ENCODE data around the gene GAB4.
"Not testable (repeated sequence)": the region's sequence is repeated elsewhere in the genome, so short reads cannot be mapped to it uniquely, and the experiment has no call there.

GAB4 gene

DNA sequence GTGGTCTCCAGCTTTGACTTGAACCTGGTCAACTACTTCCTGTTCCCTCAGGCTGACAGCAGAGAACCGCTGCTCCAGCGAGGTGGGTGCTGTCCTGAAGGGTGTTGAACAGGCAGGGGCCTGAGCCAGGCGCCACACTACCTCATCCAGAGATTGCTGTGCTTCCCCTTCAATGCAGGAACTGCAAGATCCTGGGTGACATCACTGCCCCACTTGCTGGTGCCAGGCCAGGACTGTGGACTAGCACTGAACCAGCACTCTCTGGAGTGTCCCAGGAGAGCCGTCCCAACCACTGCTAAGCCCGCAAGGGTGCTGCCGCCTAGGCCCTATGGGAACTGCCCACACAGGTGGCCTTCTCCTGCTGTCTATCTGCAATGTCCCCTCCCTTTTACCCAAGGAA, 51.7 kb downstream of the GAB4 start:
- no peak for DNase-seq

DNA sequence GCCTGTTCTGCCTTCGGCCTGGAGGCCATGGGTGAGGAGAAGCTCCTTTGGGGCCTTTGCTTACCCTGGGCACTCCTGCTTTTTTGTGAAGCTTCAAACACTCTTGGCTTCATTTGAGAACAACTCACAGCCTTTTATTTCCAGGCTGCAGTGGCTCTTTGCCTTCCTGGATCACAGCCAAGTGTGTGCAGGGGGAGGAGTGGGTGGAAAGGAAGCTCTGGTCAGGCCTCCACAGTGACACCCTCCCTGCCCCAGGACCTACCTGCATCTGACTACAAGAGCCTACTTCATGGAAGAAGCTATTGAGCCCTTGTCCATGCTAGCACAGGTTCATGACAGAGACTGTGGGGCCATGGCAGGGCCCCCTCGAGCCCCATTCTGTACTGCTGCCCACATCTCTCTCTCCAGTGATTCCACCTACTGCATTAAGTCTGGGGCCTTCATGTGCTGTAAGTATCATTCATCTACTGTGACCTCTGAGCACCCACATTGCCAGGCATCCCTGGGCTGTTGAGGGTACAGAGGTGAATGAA, 52.3 kb downstream of the GAB4 start:
- no peak for DNase-seq

DNA sequence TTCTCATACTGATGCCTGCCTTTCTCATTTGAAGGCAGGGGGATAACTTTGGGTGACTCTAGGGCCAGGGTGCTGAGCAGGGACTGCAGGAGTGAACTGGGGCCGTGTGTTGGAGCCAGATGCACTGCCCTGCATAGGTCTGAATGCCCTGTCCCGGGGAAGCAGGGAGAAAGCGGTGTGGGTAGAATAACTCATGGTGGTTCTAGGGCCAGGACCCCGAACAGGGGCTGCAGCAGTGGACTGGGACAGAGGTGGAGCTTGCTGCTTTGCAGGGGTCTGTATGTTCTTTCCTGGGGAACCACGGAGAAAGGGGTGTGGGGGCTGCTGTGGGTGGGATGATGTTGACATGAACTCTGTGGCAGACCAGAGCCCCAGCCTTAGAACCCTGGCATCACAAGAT, 52.9 kb downstream of the GAB4 start:
- no peak for DNase-seq

DNA sequence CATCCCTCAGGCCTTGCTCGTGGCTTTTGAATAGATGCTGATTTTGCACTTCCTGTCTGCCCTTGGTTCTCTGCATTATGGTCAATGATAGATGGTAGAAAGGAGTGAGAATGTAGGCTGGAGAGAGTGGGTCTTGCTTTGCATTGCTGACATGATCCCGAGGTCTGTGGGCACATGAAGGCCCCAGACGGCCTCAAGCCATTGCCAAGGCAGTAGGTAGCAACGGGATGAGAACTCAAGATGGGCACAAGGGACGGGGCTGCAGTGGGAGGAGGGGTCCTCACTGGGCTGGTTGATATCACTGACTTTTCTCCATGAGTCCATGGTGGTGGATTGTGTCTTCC, 54.0 kb downstream of the GAB4 start:
- DNase-seq = no peak

DNA sequence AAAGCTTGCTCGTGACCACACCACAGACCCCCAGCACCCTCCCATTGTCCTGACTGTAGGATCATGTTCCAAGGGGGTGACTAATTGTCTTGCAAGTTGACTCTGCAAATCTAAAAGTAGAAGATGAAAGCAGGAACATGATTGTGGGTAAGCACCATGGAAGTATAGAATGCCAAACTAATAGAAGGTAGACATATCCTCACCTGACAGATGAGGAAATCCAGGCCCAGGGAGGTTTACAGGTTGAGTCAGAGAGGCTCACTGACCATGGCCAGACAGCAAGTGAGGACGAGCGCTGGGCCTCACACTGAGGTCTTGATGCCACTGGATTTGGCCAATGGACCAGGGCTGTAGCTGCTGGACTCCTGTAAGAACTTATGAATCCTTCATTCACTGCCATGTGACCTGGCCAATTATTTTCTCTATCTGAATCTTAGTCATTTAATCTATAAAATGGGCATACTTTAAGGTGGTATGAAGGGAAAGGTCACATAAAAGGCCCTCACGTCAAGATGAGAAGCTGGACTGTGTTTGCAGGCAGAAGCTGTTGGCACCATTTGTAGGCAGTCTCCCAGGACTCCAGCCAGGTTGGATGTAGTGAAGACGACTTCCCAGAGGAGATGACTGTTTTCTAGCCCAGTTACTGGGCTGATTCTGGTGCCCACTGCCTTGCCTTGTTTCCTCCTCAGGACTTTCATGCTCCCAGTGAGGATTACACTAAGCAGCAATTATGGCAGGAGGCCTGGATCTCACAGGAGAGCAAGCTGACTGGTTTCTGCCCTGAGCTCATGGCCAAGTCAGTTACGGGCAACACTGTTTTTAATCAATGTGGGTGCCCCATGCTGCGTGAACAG, 54.6 kb downstream of the GAB4 start:
- DNase-seq = no peak

DNA sequence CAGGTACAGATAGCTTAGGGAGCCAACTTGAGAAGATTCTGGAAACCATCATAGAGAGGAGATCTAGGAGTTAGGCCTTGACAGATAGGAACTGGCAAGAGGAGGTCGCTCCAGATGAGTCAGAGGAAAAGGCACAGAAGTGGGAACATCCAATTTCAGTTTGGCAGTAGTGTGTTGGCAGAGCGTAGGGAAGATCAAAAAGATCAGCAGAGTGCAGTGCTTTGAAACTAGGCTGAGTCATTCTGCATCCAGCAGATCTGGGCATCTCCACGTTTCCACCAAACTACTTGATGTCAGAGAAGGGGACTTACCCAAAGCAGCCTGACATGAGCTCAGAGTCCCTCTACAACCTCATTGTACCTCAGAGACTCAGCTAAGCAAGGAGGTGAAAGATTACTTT, 58.5 kb downstream of the GAB4 start:
- peak in 1 of 2 donors; percentile 4 for DNase-seq

DNA sequence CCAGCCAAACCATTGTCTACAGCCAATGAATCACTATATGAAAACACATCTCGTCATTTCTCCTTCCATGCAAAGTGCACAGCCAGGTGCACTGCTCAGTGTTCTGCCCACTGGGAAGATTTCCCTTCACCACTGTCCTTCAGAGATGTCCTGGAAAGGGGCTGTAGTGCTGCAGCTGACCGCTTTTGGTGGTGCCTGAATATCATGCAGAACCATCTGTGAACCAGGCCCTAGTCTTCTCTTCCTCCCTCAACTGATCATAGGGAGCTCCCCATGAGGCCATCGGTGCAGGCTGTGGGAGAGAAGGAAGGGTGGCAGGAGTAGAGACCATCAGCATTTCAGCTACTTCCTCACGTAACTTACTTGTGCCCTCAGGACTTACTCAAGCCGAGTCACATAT, 70.2 kb downstream of the GAB4 start:
- no peak for DNase-seq

DNA sequence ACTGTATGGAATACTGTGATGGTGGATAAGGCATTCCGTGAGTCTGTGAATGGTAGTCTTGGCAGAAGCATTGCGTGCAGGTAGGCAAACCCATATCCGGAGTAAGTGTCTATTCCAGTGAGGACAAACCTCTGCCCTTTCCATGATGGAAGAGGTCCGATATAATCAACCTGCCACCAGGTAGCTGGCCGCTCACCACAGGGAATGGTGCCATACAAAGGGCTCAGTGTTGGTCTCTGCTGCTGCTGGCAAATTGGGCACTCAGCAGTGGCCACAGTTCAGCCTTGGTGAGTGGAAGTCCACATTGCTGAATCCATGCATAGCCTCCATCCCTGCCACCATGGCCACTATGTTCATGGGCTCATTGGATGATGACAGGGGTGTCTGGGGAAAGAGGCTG, 70.8 kb downstream of the GAB4 start:
- DNase-seq = not testable (repeated sequence)

DNA sequence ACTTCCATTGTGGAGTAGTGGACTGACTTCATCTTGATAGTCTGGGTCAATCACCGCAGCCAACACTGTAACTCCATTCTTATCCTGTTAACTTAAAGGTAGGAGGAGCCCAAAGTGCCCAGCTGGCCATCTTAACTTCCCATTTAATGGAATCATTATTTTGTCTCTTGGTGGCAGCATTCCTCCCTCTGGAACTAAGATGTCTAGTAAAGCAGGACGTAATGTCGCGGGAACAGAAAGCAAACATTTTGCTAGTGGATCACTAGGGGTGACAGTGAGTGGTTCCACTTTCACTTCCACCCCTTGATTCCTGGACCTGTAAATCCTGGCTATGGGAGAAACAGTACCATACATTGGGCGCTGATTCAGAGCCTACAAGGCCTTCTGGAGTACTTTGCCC, 71.4 kb downstream of the GAB4 start:
- no peak for DNase-seq

DNA sequence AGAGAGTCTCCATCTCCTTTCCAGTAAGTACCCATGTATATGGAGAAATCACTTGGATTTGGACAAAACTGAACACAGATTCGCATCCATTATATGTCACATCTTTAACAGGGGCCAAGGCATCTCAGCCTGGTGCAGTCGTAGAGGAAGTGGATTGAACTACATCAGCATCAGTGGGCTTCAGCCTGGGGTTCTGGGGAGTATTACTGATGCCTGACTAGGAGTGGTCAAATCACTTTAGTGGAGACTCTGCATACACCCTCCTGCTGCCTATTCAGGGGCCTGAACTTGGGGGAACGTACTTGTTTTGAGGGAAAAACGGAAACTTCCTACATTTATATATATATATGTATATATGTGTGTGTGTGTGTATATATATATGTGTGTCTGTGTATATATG, 72.8 kb downstream of the GAB4 start:
- no peak for DNase-seq

DNA sequence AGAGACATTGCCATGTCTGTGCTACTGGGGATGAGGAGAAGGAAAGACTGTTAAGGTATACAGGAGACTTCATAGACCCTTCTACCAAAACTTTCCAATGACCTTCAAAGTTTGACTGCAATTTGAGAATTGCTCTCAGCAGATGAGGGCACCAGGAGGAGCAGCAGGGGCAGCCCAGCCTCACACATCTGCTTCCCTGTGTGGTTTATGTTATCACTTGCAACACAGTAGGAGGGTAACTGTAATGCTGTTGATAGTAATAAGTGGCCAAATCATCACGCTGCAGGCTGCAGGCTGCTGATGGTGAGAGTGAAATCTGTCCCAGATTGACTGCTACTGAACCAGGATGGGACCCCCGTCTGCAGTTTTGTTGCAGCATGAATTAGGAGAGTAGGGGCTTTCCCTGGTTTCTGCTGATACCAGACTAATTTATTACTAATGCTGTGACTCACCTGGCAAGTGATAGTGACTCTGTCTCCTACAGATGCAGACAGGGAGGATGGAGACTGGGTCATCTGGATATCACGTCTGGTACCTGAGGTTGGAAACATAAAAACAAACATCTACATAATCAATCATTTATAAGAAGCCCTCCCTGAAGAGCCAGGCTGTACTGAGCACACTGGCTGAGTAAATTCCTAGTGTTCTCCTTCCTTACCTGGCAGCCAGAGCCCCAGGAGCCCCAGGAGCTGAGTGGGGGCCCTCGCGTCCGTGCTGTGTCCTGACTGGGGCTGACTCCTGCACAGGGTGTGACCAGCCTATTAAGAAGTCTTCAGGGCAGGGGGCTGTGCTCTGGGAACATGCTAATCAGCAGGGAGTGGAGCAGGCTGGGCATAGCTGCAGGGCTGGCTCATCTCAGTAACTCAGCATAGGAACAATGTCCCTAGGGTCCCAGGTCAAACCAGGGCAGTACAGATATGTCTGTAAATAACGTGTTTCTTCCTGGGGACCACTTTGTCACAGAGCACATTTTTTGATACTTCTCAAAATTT, 74.4 kb downstream of the GAB4 start:
- DNase-seq = no peak

DNA sequence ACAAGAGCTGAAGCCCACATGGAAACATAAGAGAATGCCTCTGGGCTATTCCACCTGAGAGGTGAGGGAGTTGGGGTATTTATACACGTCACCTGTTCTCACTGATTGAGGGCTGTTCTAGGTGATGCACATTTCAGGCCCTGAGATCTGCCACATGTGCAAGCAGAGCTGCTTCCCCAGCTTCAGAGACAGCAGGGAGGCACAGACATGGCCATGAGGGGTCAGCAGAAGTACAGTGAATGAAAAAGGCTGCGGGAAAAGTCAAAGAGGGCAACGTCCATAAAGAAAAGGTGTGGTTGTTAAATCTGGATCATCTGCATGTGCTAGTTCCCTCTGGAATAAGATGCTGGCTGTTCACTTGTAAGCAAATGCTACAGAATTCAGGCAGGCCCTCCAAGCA, 75.4 kb downstream of the GAB4 start:
- DNase-seq = no peak

DNA sequence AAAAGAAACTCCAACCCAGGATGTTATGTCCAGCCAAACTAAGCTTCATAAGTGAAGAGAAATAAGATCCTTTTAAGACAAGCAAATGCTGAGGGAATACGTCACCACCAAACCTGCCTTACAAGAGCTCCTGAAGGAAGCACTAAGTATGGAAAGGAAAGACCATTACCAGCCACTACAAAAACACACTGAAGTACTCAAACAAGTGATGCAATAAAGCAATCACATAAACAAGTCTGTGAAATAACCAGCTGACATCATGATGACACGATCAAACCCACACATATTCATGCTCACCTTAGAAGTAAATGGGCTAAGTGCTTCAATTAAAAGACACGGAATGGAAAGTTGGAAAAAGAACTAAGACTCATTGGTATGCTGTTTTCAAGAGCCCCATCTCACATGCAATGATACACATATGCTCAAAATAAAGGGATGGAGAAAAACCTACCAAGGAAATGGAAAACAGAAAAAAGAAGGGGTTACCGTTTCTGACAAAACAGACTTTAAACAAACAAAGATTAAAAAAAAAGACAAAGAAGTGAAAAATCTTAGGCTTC, 82.5 kb downstream of the GAB4 start:
- DNase-seq = no peak

DNA sequence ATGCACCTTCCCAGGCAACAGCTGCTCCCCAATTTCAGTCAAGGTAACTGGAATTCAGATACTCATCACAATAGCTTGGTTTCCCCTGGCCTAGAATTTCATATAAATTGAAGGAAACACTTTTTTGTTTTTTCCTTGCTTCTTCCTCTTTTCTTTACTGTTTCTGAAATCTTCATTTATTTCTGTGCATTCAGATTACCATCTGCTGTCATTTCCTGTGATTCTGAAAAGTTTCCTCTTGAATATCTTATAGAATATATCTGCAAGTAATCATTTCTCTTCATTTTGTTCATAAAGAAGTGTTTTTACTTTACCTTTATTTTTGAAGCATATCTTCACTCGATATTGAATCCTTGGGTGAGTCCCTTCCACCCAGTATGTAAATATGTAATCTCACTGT, 85.3 kb downstream of the GAB4 start:
- DNase-seq = no peak

DNA sequence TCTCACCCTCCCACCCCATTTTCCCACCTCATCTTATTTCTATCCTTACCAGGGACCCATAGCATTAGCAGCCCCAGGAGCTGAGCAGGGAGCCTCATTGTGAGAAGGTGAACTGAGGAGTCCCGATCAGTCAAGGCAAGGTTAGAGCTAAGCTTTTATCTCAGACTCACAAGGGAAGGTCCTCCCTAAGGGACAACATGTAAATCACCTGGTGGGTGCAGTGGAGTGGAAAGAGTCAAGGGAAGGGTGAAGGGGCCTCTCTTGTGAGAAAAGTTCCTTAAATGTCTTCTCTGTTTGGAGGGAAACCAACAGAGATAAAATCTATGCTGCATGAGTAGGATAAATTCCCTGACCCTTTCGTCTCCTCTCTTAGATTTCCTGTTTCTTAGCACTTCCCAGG, 85.9 kb downstream of the GAB4 start:
- DNase-seq = no peak

DNA sequence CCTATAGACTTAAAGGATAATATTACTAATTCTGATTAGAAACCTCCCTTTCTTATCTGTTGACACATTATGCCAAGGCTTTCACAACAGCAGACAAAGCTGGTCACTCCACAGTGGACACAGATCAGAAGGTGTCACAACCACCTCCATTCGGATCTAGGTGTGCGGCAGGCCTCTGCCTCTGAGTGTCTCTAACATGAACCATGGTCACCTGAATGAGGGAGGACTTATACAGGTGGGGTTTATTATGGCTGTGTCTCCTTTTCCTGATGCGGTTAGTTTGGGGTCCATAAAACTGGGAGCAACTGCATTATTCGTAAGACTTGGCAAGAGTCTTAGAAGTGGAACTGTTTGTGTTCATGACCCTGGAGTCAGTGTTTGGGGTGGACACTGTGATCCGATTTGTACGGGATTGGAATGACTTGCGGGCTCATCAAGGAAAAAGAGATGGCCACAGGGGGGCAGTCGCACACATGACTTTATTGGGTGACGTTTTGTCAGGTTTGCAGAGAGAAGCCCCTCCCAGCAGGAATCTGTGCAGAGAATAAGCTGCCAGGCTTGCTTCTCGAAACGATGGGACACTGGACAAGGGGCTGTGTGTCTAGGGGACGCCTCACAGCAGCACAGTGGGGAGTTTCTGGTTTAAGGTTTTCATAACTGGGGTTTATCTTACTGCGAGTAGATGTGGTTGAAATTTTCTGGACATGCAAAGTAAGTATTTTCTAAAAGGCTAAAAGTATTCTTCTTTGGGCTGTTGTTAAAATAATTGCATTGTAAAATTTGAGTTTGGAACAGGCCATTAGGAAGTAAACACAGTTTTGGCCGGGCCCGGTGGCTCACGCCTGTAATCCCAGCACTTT, 90.6 kb downstream of the GAB4 start:
- peak; percentile 60 to 65 for DNase-seq

DNA sequence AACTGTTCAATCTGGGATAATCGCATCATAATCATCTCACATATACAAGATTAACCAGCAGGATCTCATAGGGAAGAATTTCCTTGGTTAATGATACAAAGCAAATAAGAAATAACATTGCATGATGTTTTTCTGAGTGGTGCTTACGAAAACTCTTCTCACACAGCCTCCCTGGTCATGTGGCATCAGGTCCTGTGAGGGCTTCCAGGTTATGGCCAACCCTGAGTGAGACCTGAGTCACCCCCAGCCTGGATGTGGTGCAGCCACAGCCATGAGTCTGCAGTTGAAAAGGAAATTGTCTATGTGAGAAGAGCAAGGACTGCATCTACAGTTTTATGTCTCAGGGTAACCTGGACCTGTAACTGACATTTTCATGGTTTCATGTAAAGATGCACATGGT, 92.3 kb downstream of the GAB4 start:
- DNase-seq = no peak

DNA sequence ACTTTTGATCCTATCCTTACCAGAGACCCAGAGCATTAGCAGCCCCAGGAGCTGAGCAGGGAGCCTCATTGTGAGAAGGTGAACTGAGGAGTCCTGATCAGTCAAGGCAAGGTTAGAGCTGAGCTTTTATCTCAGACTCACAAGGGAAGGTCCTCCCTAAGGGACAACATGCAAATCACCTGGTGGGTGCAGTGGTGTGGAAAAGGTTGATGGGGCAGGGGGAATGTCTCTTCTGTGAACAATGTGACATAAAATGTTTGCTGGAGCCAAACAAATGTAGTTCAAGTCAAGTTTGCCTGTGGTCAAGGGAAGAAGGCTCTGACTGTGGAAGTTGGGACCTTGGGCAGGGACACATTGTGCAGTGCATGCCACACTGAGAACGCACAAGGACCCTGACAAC, 93.1 kb downstream of the GAB4 start:
- not testable (repeated sequence) for DNase-seq

DNA sequence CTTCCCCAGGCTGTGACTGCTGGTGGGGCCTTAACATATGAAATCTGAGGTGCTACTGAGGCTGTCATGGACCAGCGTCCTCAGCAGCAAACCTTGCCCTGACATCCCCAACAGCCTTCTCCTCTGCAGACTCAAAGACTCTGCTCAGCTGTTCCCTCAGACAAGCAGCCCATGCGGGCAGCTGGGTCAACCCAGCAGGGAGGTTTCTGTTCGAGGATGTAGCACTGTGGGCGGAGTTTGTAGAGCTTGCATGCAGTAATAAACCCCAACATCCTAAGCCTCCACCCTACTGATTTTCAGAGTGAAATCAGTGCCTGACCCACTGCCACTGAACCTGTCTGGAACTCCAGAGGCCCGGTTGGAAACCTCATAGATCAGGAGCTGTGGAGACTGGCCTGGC, 94.0 kb downstream of the GAB4 start:
- no peak for DNase-seq

DNA sequence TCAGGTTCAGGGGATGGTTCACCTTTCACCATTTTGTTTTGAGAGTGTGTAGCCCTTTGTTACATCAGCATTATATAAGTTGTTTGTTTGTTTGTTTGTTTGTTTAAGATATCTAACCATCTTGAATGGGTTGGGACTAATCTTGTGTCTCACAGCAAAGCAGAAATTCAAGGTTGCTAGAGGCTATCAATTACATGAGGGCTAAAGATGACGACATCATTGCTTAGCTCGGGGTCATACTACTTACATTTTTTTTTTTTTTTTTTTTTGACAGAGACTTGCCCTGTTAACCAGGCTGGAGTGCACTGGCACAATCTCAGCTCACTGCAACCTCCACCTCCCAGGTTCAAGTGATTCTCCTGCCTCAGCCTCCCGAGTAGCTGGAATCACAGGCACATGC, 95.7 kb downstream of the GAB4 start:
- DNase-seq = no peak

Measured in stimulated activated CD4-positive, alpha-beta T cell treated with anti-CD3 and anti-CD28 coated beads, Interleukin-2, amount 100 ng/mL, for 48 hours (primary cell).